Neuronal stem cell (in vitro differentiated cells): ENCODE results near the gene CFAP61.

Experiments used
- DNase-seq: peaks from one replicate; pipeline ENCODE4 v3.0.0-alpha.2; 2013; ENCODE audit warnings: low spot score
- H2AFZ ChIP-seq: one replicate; pipeline ENCODE4 v1.6.1; 2013; ENCODE audit warnings: mild to moderate bottlenecking, low read length, inconsistent platforms
- H2AK5ac ChIP-seq: 2 replicates; pipeline ENCODE4 v1.6.1; 2013; ENCODE audit warnings: low read depth, mild to moderate bottlenecking, inconsistent platforms, low read length, moderate library complexity, mixed read lengths
- H2BK120ac ChIP-seq: 2 replicates; pipeline ENCODE4 v1.6.1; 2013; ENCODE audit warnings: low read depth, mild to moderate bottlenecking, inconsistent platforms, low read length, moderate library complexity, mixed read lengths
- H2BK12ac ChIP-seq: one replicate; pipeline ENCODE4 v1.6.1; 2013; ENCODE audit warnings: low read length, inconsistent platforms
- H2BK15ac ChIP-seq: 2 replicates; pipeline ENCODE4 v1.6.1; 2013; ENCODE audit warnings: mild to moderate bottlenecking, low read length, inconsistent platforms, mixed read lengths
- H2BK5ac ChIP-seq: one replicate; pipeline ENCODE4 v1.6.1; 2013; ENCODE audit warnings: inconsistent platforms, mild to moderate bottlenecking, low read length, moderate library complexity
- H3K14ac ChIP-seq: one replicate; pipeline ENCODE4 v1.6.1; 2013; ENCODE audit warnings: low read length, inconsistent platforms
- H3K18ac ChIP-seq: 2 replicates; pipeline ENCODE4 v1.6.1; 2013; ENCODE audit warnings: low read length, inconsistent platforms
- H3K23ac ChIP-seq: 2 replicates; pipeline ENCODE4 v1.6.1; 2013; ENCODE audit warnings: low read depth, mild to moderate bottlenecking, mixed read lengths, low read length, inconsistent platforms; ENCODE audit not compliant: poor library complexity
- H3K27ac ChIP-seq: replicated peaks from 3 replicates; pipeline ENCODE4 v1.5.1; 2013; ENCODE audit warnings: low read length, inconsistent platforms
- H3K27me3 ChIP-seq, 3 experiments: 2 replicates each; pipeline ENCODE4 v1.6.1; 2013; ENCODE audit warnings: low read length in 3 of 3, mild to moderate bottlenecking in 2 of 3, inconsistent platforms in 1 of 3, low read depth in 1 of 3, mixed read lengths in 1 of 3, moderate library complexity in 1 of 3; ENCODE audit not compliant: control insufficient read depth in 3 of 3, insufficient read depth in 3 of 3
- H3K36me3 ChIP-seq, 2 donors: replicated peaks in 1 of 2; 2 replicates each; pipeline ENCODE4 v1.6.1; 2013; ENCODE audit warnings: low read length in 2 of 2; ENCODE audit not compliant: control insufficient read depth in 2 of 2, insufficient read depth in 2 of 2
- H3K4ac ChIP-seq: 2 replicates; pipeline ENCODE4 v1.6.1; 2013; ENCODE audit warnings: inconsistent platforms, mild to moderate bottlenecking, low read length, moderate library complexity
- H3K4me1 ChIP-seq, 2 donors: 1 replicate in 1 of 2; 2 replicates in 1 of 2; pipeline ENCODE4 v1.6.1; 2013; ENCODE audit warnings: low read length in 2 of 2, low read depth in 1 of 2; ENCODE audit not compliant: control insufficient read depth in 2 of 2, insufficient read depth in 1 of 2
- H3K4me2 ChIP-seq: one replicate; pipeline ENCODE4 v1.6.1; 2013; ENCODE audit warnings: mild to moderate bottlenecking, low read length, inconsistent platforms; ENCODE audit not compliant: insufficient read depth, poor library complexity, severe bottlenecking
- H3K4me3 ChIP-seq, 2 donors: 2 replicates each; pipeline ENCODE4 v1.5.1; 2013; ENCODE audit warnings: low read length in 2 of 2, mild to moderate bottlenecking in 2 of 2, inconsistent platforms in 1 of 2, moderate library complexity in 1 of 2
- H3K79me1 ChIP-seq: one replicate; pipeline ENCODE4 v1.6.1; 2013; ENCODE audit warnings: low read depth, mild to moderate bottlenecking, inconsistent platforms, low read length, moderate library complexity
- H3K9ac ChIP-seq: one replicate; pipeline ENCODE4 v1.6.1; 2013; ENCODE audit warnings: mild to moderate bottlenecking, low read depth, low read length, inconsistent platforms; ENCODE audit not compliant: poor library complexity
- H3K9me3 ChIP-seq, 2 donors: replicated peaks in 1 of 2; 2 replicates each; pipeline versions ENCODE3 to v1.6.1; 2013; ENCODE audit warnings: low read length in 2 of 2, mild to moderate bottlenecking in 2 of 2, inconsistent platforms in 1 of 2, low read depth in 1 of 2, mixed read lengths in 1 of 2, moderate library complexity in 1 of 2; ENCODE audit not compliant: control insufficient read depth in 2 of 2, insufficient read depth in 1 of 2
- H4K8ac ChIP-seq: one replicate; pipeline ENCODE4 v1.6.1; 2013; ENCODE audit warnings: low read depth, mild to moderate bottlenecking, inconsistent platforms, low read length, moderate library complexity
- H4K91ac ChIP-seq: one replicate; pipeline ENCODE4 v1.6.1; 2013; ENCODE audit warnings: low read length, low read depth, mild to moderate bottlenecking, inconsistent platforms; ENCODE audit not compliant: poor library complexity
- WGBS, 2 donors: extraction: QIAGEN DNeasy Blood & Tissue Kit; methylation state at CpG; one replicate each; pipeline ENCODE4 v1.1.7; 2013; ENCODE audit warnings: missing lambda C conversion rate in 2 of 2, mixed read lengths in 1 of 2; ENCODE audit not compliant: insufficient read length in 2 of 2, insufficient replicate concordance in 1 of 2; ENCODE audit errors: extremely low coverage in 2 of 2; 5-methylcytosine and 5-hydroxymethylcytosine counted together

The CFAP61 gene

GRCh38 chr20:20023395-20023794 lies 28.9 kb upstream of the CFAP61 start:
- Histone ChIP-seq H3K36me3 (peaks cover 9 to 79% of the 10 kb centered on the region in 2 donors), H2BK15ac (no peak overlapping the region), H3K9me3 (no peaks in the 10 kb centered on the region), H3K27ac (no peak overlapping the region), H4K8ac (no peak overlapping the region), H2BK12ac (no peak overlapping the region), H3K23ac (no peak overlapping the region), H2AK5ac (no peak overlapping the region), H4K91ac (no peak overlapping the region), H3K4me3 (no peak overlapping the region), H3K79me1 (peaks cover 4% of the 10 kb centered on the region), H3K4me2 (no peak overlapping the region), H3K14ac (no peak overlapping the region), H3K27me3 (no peaks in the 10 kb centered on the region), H3K18ac (no peak overlapping the region), H3K4me1 (peaks cover under 1 to 1% of the 10 kb centered on the region in 2 donors), H2BK5ac (no peak overlapping the region), H3K4ac (no peak overlapping the region), H2AFZ (no peak overlapping the region), H3K9ac (no peak overlapping the region), H2BK120ac (no peak overlapping the region)
- WGBS, 2 donors = no CpG with 5 or more reads among the region's 3 CpGs
- no peak for DNase-seq

- no peak overlapping the region for H2BK5ac ChIP-seq
- H3K4me1 ChIP-seq = no peaks in the 10 kb centered on the region
- peaks cover 9 to 84% of the 10 kb centered on the region in 2 donors for H3K36me3 ChIP-seq
- H3K27me3 ChIP-seq = no peaks in the 10 kb centered on the region
- no peak overlapping the region for H2AFZ ChIP-seq
- H3K27ac ChIP-seq = no peak overlapping the region
- no peak overlapping the region for H3K23ac ChIP-seq
- H4K8ac ChIP-seq = no peak overlapping the region
- H4K91ac ChIP-seq = no peak overlapping the region
- no peaks in the 10 kb centered on the region for H3K9me3 ChIP-seq
- H3K4me2 ChIP-seq = no peak overlapping the region
- H2AK5ac ChIP-seq = no peak overlapping the region
- H2BK120ac ChIP-seq = no peak overlapping the region
- no peak overlapping the region for H2BK15ac ChIP-seq
- no peak overlapping the region for H3K18ac ChIP-seq
- H3K4ac ChIP-seq = no peak overlapping the region
- no peak overlapping the region for H3K14ac ChIP-seq
- H3K4me3 ChIP-seq = no peak overlapping the region
- no peak for DNase-seq
- peaks cover 2% of the 10 kb centered on the region for H3K79me1 ChIP-seq
- H2BK12ac ChIP-seq = no peak overlapping the region
- no peak overlapping the region for H3K9ac ChIP-seq
These were observed 27.4 kb upstream of the CFAP61 start for GRCh38 chr20:20024942-20025341.

- no peaks in the 10 kb centered on the region for H3K9me3 ChIP-seq
- peaks cover 12 to 96% of the 10 kb centered on the region in 2 donors for H3K36me3 ChIP-seq
- no peak overlapping the region for H4K91ac ChIP-seq
- no peaks in the 10 kb centered on the region for H3K4me1 ChIP-seq
- no peak overlapping the region for H2BK5ac ChIP-seq
- no peak overlapping the region for H2AFZ ChIP-seq
- H3K79me1 ChIP-seq = no peaks in the 10 kb centered on the region
- no peaks in the 10 kb centered on the region for H3K27me3 ChIP-seq
- no peak overlapping the region for H3K27ac ChIP-seq
- WGBS, 2 donors = no CpG with 5 or more reads among the region's 2 CpGs
- DNase-seq = no peak
- no peak overlapping the region for H3K9ac ChIP-seq
- H4K8ac ChIP-seq = no peak overlapping the region
- H2BK120ac ChIP-seq = no peak overlapping the region
- no peak overlapping the region for H2AK5ac ChIP-seq
- no peak overlapping the region for H3K18ac ChIP-seq
- H3K4me3 ChIP-seq = no peak overlapping the region
- no peak overlapping the region for H3K4me2 ChIP-seq
- H3K4ac ChIP-seq = no peak overlapping the region
- no peak overlapping the region for H3K23ac ChIP-seq
- H3K14ac ChIP-seq = no peak overlapping the region
- no peak overlapping the region for H2BK12ac ChIP-seq
- H2BK15ac ChIP-seq = no peak overlapping the region
These were observed 25.0 kb upstream of the CFAP61 start for GRCh38 chr20:20027284-20027683.

GRCh38 chr20:20031790-20032189 lies 20.5 kb upstream of the CFAP61 start:
- Histone ChIP-seq H4K8ac (no peak overlapping the region), H3K27me3 (no peaks in the 10 kb centered on the region), H3K4me1 (no peaks in the 10 kb centered on the region), H2BK120ac (no peak overlapping the region), H2BK15ac (no peak overlapping the region), H2BK12ac (no peak overlapping the region), H3K18ac (no peak overlapping the region), H2AK5ac (no peak overlapping the region), H3K23ac (no peak overlapping the region), H2AFZ (no peak overlapping the region), H3K9me3 (no peaks in the 10 kb centered on the region), H3K27ac (no peak overlapping the region), H3K4me2 (no peak overlapping the region), H4K91ac (no peak overlapping the region), H3K79me1 (no peaks in the 10 kb centered on the region), H3K4me3 (no peak overlapping the region), H3K36me3 (peaks cover 14 to 100% of the 10 kb centered on the region in 2 donors), H3K9ac (no peak overlapping the region), H3K14ac (no peak overlapping the region), H3K4ac (no peak overlapping the region), H2BK5ac (no peak overlapping the region)
- no peak for DNase-seq
- no CpG with 5 or more reads among the region's 5 CpGs for WGBS, 2 donors
